Measurements from ENCODE around the gene PCDH1. TPM values are rescaled to one million over a fixed set of nuclear protein-coding genes. Genes with fewer than 3 reads are reported as not detected.

PCDH1 gene
- total and polyA plus RNA-seq, 3 donors from 2014 or later: 5.6 to 10.6 (median 9.6) TPM

DNA sequence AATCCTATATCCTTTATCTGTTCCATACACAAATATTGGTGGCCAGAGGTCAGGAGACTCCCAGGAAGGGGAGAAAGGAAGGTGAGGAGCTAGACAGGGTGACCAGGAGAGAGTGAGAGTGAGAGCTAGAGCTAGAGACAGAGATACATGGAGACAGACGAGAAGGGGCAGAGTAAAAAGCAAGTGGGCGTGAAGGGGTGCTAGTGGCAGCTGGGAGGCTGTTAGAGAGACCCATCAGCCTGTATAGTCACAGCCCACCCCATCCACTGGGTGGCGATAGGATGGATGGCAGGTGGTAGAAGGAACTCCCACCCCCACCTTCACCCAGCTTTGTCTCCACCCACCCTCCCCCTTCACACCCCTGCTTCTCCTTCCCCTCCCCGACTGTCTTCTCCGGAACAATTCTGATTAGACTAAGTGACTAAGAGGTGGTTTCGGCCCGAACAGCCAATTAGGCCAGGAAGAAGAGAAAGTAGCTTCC is 32.8 kb downstream of the PCDH1 start:
- Histone ChIP-seq H3K4me3 (no peak overlapping the region), H3K4me1 (peaks cover 5% of the 10 kb centered on the region)
- intact Hi-C loops (cut with DNase I; ENCODE audit: low total_unique reads): no loop called here

GRCh38 chr5:141844414-141845097 is 33.7 kb downstream of the PCDH1 start:
- H3K27ac ChIP-seq: no peak overlapping the region

More for the DNA sequence above, 32.8 kb downstream of the PCDH1 start:
- no peaks in the 10 kb centered on the region for H3K27me3 ChIP-seq
- no peak for DNase-seq
- H3K27ac ChIP-seq: no peak overlapping the region
- H3K36me3 ChIP-seq (ENCODE audit: low read depth, missing control alignments): no peaks in the 10 kb centered on the region
- H3K9me3 ChIP-seq: no peaks in the 10 kb centered on the region
- TF ChIP-seq CTCF (IDR thresholded peaks at IDR 0.05) (no peak), POLR2A (IDR thresholded peaks at IDR 0.05) (no peak)
- WGBS, 2 donors: 49 to 55% methylated on average over 6 to 7 of the region's 7 CpGs

GRCh38 chr5:141843156-141843927 is 34.9 kb downstream of the PCDH1 start:
- peak overlapping the region in 1 of 2 donors; percentile 7 for H3K27ac ChIP-seq
- 60 to 78% methylated on average over 5 of the region's 5 CpGs for WGBS, 2 donors
- no peaks in the 10 kb centered on the region for H3K9me3 ChIP-seq
- TF ChIP-seq POLR2A (IDR thresholded peaks at IDR 0.05): no peak
- no peak overlapping the region for H3K4me3 ChIP-seq
- no peaks in the 10 kb centered on the region for H3K36me3 ChIP-seq (ENCODE audit: low read depth, missing control alignments)
- no peak for DNase-seq
- intact Hi-C loops (cut with DNase I; ENCODE audit: low total_unique reads): no loop called here
- no peaks in the 10 kb centered on the region for H3K4me1 ChIP-seq
- no peaks in the 10 kb centered on the region for H3K27me3 ChIP-seq

More at GRCh38 chr5:141844414-141845097, 33.7 kb downstream of the PCDH1 start:
- peaks cover 5% of the 10 kb centered on the region for H3K4me1 ChIP-seq
- no peak for DNase-seq
- WGBS, 2 donors: 83 to 84% methylated on average over 9 of the region's 9 CpGs
- TF ChIP-seq CTCF (IDR thresholded peaks at IDR 0.05): no peak
- H3K4me3 ChIP-seq: no peak overlapping the region
- H3K9me3 ChIP-seq: no peaks in the 10 kb centered on the region
- intact Hi-C loops (cut with DNase I; ENCODE audit: low total_unique reads): no loop called here
- H3K27me3 ChIP-seq: no peaks in the 10 kb centered on the region
- no peaks in the 10 kb centered on the region for H3K36me3 ChIP-seq (ENCODE audit: low read depth, missing control alignments)

GRCh38 chr5:141841378-141842180 is 36.6 kb downstream of the PCDH1 start:
- TF ChIP-seq POLR2A (IDR thresholded peaks at IDR 0.05) (no peak), CTCF (IDR thresholded peaks at IDR 0.05) (no peak)
- Histone ChIP-seq H3K4me1 (peaks cover 5% of the 10 kb centered on the region), H3K4me3 (no peak overlapping the region), H3K27me3 (no peaks in the 10 kb centered on the region), H3K36me3 (ENCODE audit: low read depth, missing control alignments) (no peaks in the 10 kb centered on the region), H3K9me3 (no peaks in the 10 kb centered on the region), H3K27ac (no peak overlapping the region)
- intact Hi-C loops (cut with DNase I; ENCODE audit: low total_unique reads): no loop called here
- WGBS, 2 donors: 42 to 50% methylated on average over 13 to 14 of the region's 14 CpGs
- no peak for DNase-seq

Data from testis (tissue), 3 donors.